Measurements from ENCODE around the gene NLRP8. TPM values are rescaled to one million over a fixed set of nuclear protein-coding genes. Genes with fewer than 3 reads are reported as not detected.

The NLRP8 gene
- total and polyA plus RNA-seq, 9 of the 15 experiments (the other 6 are each of a cell fraction or from before 2014, with no cell fraction given) = not detected

DNA sequence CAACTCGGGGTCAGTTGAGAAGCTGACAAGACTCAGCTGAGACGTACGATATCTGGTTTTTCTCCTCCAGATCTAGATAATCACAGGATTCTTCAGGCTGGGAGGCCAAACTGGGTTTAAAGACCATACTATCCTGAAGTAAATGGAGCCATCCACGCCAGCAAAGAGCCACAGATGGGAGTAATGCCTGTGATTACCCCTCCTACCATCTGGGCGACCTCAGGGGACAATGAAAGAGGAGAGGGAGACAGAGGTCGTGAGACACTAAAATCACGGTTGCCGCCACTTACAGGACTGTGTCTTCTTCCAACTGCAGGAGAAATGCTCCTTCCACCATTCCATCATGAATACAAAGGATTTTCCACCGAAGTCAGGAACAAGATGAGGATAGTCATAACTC lies 12.4 kb upstream of the NLRP8 start (continued):
- TF ChIP-seq, protein P1, sequence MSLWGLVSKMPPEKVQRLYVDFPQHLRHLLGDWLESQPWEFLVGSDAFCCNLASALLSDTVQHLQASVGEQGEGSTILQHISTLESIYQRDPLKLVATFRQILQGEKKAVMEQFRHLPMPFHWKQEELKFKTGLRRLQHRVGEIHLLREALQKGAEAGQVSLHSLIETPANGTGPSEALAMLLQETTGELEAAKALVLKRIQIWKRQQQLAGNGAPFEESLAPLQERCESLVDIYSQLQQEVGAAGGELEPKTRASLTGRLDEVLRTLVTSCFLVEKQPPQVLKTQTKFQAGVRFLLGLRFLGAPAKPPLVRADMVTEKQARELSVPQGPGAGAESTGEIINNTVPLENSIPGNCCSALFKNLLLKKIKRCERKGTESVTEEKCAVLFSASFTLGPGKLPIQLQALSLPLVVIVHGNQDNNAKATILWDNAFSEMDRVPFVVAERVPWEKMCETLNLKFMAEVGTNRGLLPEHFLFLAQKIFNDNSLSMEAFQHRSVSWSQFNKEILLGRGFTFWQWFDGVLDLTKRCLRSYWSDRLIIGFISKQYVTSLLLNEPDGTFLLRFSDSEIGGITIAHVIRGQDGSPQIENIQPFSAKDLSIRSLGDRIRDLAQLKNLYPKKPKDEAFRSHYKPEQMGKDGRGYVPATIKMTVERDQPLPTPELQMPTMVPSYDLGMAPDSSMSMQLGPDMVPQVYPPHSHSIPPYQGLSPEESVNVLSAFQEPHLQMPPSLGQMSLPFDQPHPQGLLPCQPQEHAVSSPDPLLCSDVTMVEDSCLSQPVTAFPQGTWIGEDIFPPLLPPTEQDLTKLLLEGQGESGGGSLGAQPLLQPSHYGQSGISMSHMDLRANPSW (CRISPR knock-in tag; IDR thresholded peaks at IDR 0.05) = no peak
- no peak for TF ChIP-seq ARNT (IDR thresholded peaks at IDR 0.05)

DNA sequence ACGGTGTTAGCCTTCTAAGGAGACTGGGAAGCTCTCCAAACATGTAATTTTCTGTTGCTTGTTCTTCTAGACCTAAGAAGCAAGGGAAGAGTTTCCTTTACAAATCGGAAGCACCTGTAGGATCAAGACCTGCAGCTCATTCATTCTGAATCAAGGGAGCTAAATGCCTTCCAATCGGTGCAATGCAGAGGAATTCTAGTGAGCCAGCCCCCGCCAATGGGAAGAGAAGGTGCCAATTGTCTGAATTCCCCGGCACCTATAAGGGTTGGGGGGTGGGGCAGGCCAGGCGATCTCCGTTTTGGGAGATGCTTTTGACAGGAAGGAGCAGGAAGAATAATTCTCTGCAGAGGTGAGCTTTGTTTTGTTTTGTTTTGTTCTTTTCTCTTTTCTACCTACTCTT lies 8.4 kb upstream of the NLRP8 start:
- Histone ChIP-seq H3K27me3 (ENCODE audit: control insufficient read depth in 2 of 2, insufficient read depth in 2 of 2, low read length in 2 of 2) (peaks cover 7 to 35% of the 10 kb centered on the region in 2 experiments; a peak in 3 of 5 replicates), H4K20me1 (replicated peaks; ENCODE audit: control insufficient read depth, insufficient read depth, low read length) (no peaks in the 10 kb centered on the region), H2AFZ (ENCODE audit: low read depth, low read length) (no peak overlapping the region), H3K79me2 (ENCODE audit: control insufficient read depth, insufficient read depth, low read length) (no peaks in the 10 kb centered on the region), H3K4me1 (replicated peaks in 1 of 2; ENCODE audit: control insufficient read depth in 2 of 2, insufficient read depth in 2 of 2, low read length in 2 of 2) (no peaks in the 10 kb centered on the region), H3K9me1 (ENCODE audit: control insufficient read depth, insufficient read depth, low read length) (no peaks in the 10 kb centered on the region), H3K27ac (ENCODE audit: extremely low read depth, low read depth, low read length) (no peak overlapping the region), H3K4me2 (ENCODE audit: insufficient read depth, low read length) (no peak overlapping the region), H3K9ac (ENCODE audit: insufficient read depth in 1 of 2, low read depth in 2 of 2, low read length in 2 of 2) (no peak overlapping the region), H3K4me3 (no peak overlapping the region), H3K36me3 (ENCODE audit: control insufficient read depth, insufficient read depth, low read length) (no peaks in the 10 kb centered on the region), H3K9me3 (replicated peaks; ENCODE audit: control insufficient read depth, insufficient read depth, low read depth, low read length) (no peaks in the 10 kb centered on the region)
- CTCF ChIA-PET (ENCODE audit: low intra/inter-chr PET ratio) = no interaction called here
- ATAC-seq (no peak), FAIRE-seq (no peak), DNase-seq (ENCODE audit: extremely low read depth in 1 of 4, low spot score in 3 of 4) (no peak)
- in situ Hi-C loops (cut with MboI) = no loop called here
- intact Hi-C loops (cut with micrococcal nuclease) = no loop called here
- POLR2A ChIA-PET = interaction anchor here (0.8 to 1.1 kb wide), 2 partner anchors 15 to 340 kb away, joined by 3 read pairs; partner anchors contain the start of gene FIZ1
- WGBS (ENCODE audit: insufficient coverage, low coverage, missing lambda C conversion rate) = under 1% methylated on average over 7 of the region's 7 CpGs
- no TSS peak for BruUV-seq (replicated peaks)
- no peak for TF ChIP-seq MXI1 (IDR thresholded peaks at IDR 0.05; ENCODE audit: low read depth, low read length)
- no peak for TF ChIP-seq ZNF354B (CRISPR knock-in tag; IDR thresholded peaks at IDR 0.05)
- TF ChIP-seq KLF16 (IDR thresholded peaks at IDR 0.05) = no peak
- no peak for TF ChIP-seq CBFA2T2 (conservative IDR thresholded peaks at IDR 0.05)
- no peak for TF ChIP-seq RBM17 (IDR thresholded peaks at IDR 0.05; ENCODE audit: borderline replicate concordance, low read depth, low read length)
- TF ChIP-seq ZFX (CRISPR knock-in tag; IDR thresholded peaks at IDR 0.05) = no peak
- TF ChIP-seq, protein P2, sequence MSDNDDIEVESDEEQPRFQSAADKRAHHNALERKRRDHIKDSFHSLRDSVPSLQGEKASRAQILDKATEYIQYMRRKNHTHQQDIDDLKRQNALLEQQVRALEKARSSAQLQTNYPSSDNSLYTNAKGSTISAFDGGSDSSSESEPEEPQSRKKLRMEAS (CRISPR knock-in tag; IDR thresholded peaks at IDR 0.05) = no peak
- TF ChIP-seq, protein P3, sequence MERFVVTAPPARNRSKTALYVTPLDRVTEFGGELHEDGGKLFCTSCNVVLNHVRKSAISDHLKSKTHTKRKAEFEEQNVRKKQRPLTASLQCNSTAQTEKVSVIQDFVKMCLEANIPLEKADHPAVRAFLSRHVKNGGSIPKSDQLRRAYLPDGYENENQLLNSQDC (CRISPR knock-in tag; IDR thresholded peaks at IDR 0.05) = no peak
- TF ChIP-seq, protein P4, sequence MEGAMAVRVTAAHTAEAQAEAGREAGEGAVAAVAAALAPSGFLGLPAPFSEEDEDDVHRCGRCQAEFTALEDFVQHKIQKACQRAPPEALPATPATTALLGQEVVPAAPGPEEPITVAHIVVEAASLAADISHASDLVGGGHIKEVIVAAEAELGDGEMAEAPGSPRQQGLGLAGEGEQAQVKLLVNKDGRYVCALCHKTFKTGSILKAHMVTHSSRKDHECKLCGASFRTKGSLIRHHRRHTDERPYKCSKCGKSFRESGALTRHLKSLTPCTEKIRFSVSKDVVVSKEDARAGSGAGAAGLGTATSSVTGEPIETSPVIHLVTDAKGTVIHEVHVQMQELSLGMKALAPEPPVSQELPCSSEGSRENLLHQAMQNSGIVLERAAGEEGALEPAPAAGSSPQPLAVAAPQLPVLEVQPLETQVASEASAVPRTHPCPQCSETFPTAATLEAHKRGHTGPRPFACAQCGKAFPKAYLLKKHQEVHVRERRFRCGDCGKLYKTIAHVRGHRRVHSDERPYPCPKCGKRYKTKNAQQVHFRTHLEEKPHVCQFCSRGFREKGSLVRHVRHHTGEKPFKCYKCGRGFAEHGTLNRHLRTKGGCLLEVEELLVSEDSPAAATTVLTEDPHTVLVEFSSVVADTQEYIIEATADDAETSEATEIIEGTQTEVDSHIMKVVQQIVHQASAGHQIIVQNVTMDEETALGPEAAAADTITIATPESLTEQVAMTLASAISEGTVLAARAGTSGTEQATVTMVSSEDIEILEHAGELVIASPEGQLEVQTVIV (CRISPR knock-in tag; IDR thresholded peaks at IDR 0.05; ENCODE audit: borderline replicate concordance) = no peak
- no peak for TF ChIP-seq KHSRP (IDR thresholded peaks at IDR 0.05)
- no peak for TF ChIP-seq CBX3 (IDR thresholded peaks at IDR 0.05; ENCODE audit: borderline replicate concordance in 1 of 2, low read length in 2 of 2)
- no peak for TF ChIP-seq MCM5 (IDR thresholded peaks at IDR 0.05; ENCODE audit: low read depth)
- TF ChIP-seq TEAD1 (CRISPR knock-in tag; IDR thresholded peaks at IDR 0.05) = no peak
- TF ChIP-seq NFYB (IDR thresholded peaks at IDR 0.05; ENCODE audit: extremely low read depth, insufficient read length) = no peak

Data from K562 (cell line).